Activated CD8-positive, alpha-beta T cell treated with anti-CD3 and anti-CD28 coated beads for 36 hours (primary cell): ENCODE measurements around the gene FMOD. TPM values are rescaled to one million over a fixed set of nuclear protein-coding genes. Genes with fewer than 3 reads are reported as not detected.

ENCODE experiments used
- ATAC-seq: fragments of 200-7000 bp; cut with Tn5 transposase; one replicate; pipeline ENCODE4 v1.10.0; 2021; ENCODE audit warnings: mild to moderate bottlenecking, moderate library complexity
- CTCF ChIA-PET: fragments of 350-600 bp; sonication (Branson Sonifier 250); formaldehyde crosslinking; loops from one replicate; lab custom pipeline; 2021; ENCODE audit warnings: antibody characterized with exemption; lab: Charles Lee
- POLR2A ChIA-PET: fragments of 350-600 bp; sonication (Branson Sonifier 250); formaldehyde crosslinking; loops from one replicate; lab custom pipeline; 2021; ENCODE audit warnings: antibody characterized with exemption; lab: Charles Lee
- DNase-seq: peaks from one replicate; pipeline ENCODE4 v3.0.0-alpha.2; 2020
- H3K27ac Mint-ChIP-seq: one replicate; pipeline ENCODE4 v1.8.0; 2021; ENCODE audit warnings: mild to moderate bottlenecking, mixed read lengths
- H3K27me3 Mint-ChIP-seq: one replicate; pipeline ENCODE4 v1.8.0; 2021; ENCODE audit warnings: mixed read lengths
- H3K36me3 Mint-ChIP-seq: one replicate; pipeline ENCODE4 v1.8.0; 2021; ENCODE audit warnings: low read depth, mixed read lengths
- H3K4me1 Mint-ChIP-seq: one replicate; pipeline ENCODE4 v1.8.0; 2021; ENCODE audit warnings: low read depth, mixed read lengths
- H3K4me3 Mint-ChIP-seq: one replicate; pipeline ENCODE4 v1.8.0; 2021; ENCODE audit warnings: mild to moderate bottlenecking, moderate library complexity, mixed read lengths
- H3K9me3 Mint-ChIP-seq: one replicate; pipeline ENCODE4 v1.8.0; 2021; ENCODE audit warnings: mixed read lengths
- intact Hi-C: fragments of 100-400 bp; cut with micrococcal nuclease; formaldehyde crosslinking; loops from one replicate; pipeline ENCODE4 v1.10.0; 2022
- total RNA-seq, 2 experiments: library from RNA; stranded (reverse); gene quantifications; one replicate each; pipeline ENCODE4 v1.2.3, GENCODE V29; 2021
- TF ChIP-seq, protein P1 (sequence below): fragments of 200-600 bp; IDR thresholded peaks from one replicate; pipeline ENCODE4 v1.8.0; 2022; ENCODE audit warnings: antibody characterized with exemption, mild to moderate bottlenecking

FMOD gene
- total RNA-seq, 2 experiments from 2014 or later, result 1.4 to 2.4 TPM

DNA sequence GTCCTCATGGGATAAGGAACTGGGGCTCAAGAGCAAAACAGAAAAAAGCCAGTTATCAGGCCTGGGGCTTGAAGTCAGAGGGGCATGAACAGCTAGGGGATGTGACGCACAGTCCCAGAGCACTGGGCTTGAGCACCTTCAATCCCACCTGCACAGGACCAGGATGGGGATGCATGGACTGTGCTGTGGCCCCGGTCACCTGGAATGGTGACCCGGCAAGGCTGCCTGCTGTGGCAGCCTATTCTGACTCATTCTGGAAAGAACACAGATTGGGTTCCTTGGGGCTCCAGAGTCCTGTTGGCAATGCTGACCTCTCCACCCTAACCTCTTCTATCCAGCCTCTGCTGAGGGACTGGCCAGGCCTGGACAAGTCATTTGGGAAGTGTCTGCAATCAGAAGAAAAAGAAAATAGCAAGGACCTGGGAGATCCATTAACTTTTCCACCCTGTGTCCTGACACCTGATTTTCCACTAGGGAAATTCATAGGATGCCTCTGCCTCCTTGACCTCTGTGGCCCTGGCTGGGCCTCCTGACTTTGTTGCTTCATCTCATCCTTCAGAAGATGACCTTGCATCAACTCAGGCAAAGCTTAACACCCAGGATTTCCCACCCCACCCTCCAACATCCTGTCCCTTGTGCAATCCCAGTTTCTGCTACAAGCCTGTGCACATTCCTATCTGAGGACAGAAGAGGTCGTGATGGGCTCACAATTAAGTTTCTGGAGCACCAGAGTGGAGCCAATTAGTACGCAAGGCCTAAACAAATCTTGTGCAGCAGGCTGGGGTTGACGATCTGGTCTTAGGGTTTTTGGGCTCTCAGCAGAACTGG is 17.9 kb upstream of the FMOD start:
- Mint-ChIP-seq H3K9me3 (no peaks in the 10 kb centered on the region), H3K27me3 (peaks cover 12% of the 10 kb centered on the region), H3K27ac (no peak overlapping the region), H3K36me3 (no peaks in the 10 kb centered on the region), H3K4me1 (no peaks in the 10 kb centered on the region), H3K4me3 (no peak overlapping the region)
- POLR2A ChIA-PET, result no interaction called here
- CTCF ChIA-PET, result interaction anchor here (0.8 to 1.2 kb wide), 4 partner anchors 60 to 119 kb away, joined by 3 to 4 read pairs (median 4); no protein-coding TSS in a partner anchor
- intact Hi-C loops, result no loop called here
- TF ChIP-seq, protein P1, sequence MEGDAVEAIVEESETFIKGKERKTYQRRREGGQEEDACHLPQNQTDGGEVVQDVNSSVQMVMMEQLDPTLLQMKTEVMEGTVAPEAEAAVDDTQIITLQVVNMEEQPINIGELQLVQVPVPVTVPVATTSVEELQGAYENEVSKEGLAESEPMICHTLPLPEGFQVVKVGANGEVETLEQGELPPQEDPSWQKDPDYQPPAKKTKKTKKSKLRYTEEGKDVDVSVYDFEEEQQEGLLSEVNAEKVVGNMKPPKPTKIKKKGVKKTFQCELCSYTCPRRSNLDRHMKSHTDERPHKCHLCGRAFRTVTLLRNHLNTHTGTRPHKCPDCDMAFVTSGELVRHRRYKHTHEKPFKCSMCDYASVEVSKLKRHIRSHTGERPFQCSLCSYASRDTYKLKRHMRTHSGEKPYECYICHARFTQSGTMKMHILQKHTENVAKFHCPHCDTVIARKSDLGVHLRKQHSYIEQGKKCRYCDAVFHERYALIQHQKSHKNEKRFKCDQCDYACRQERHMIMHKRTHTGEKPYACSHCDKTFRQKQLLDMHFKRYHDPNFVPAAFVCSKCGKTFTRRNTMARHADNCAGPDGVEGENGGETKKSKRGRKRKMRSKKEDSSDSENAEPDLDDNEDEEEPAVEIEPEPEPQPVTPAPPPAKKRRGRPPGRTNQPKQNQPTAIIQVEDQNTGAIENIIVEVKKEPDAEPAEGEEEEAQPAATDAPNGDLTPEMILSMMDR, result no peak
- ATAC-seq, result no peak
- no peak for DNase-seq

DNA sequence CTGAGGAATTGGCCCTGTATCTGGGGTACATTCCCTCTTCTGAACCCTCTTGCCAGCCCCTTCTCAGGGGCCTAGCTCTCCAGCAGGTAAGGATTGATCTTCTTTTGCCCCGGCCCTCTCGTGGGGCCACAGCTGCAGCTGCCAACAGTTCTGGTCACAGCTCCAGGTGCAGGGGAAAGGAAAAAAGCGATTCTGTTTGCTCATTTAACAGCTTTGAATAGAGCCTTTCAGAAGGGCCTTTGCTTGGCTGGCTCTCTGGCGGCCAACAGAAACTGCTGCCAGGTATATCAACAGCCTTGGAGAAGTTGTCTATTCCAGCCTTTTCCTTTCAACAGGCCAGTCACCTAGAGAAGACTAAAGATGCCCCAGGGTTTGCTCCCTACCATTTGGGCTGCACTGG is 16.1 kb upstream of the FMOD start:
- DNase-seq (no peak), ATAC-seq (no peak)
- ChIA-PET POLR2A (no interaction called here), CTCF (no interaction called here)
- Mint-ChIP-seq H3K4me3 (no peak overlapping the region), H3K4me1 (no peaks in the 10 kb centered on the region), H3K36me3 (no peaks in the 10 kb centered on the region), H3K27me3 (peaks cover 16% of the 10 kb centered on the region), H3K27ac (no peak overlapping the region), H3K9me3 (no peaks in the 10 kb centered on the region)
- TF ChIP-seq, protein P1, result no peak
- intact Hi-C loops, result no loop called here

DNA sequence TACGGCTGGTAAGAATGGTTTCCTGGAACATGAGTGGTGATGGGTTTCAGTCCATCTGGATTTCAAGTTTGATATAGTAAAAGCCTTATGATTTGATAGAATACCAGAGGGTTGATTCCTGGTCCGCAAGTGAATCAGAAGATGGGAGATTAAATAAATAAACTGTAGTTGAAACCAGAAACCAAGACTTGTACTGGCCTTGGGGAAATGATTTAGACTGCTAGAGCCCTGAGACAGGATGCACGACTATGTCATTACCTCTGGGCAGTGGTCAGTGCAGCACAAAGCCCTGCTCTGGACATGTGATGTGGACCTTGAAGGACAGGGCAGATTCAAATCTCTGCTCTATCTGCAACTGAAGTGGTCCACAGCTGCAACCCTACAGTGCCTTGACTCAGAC is 15.6 kb upstream of the FMOD start:
- ChIA-PET POLR2A (no interaction called here), CTCF (interaction anchor here (2.0 kb wide), 1 partner anchor 98 kb away, joined by 5 read pairs; no protein-coding TSS in a partner anchor)
- H3K27ac Mint-ChIP-seq, result no peak overlapping the region
- no peaks in the 10 kb centered on the region for H3K36me3 Mint-ChIP-seq
- TF ChIP-seq, protein P1, result no peak
- no peaks in the 10 kb centered on the region for H3K9me3 Mint-ChIP-seq
- no peaks in the 10 kb centered on the region for H3K4me1 Mint-ChIP-seq
- ATAC-seq, result no peak
- DNase-seq, result no peak
- H3K4me3 Mint-ChIP-seq, result no peak overlapping the region
- intact Hi-C loops, result no loop called here
- H3K27me3 Mint-ChIP-seq, result peaks cover 16% of the 10 kb centered on the region

DNA sequence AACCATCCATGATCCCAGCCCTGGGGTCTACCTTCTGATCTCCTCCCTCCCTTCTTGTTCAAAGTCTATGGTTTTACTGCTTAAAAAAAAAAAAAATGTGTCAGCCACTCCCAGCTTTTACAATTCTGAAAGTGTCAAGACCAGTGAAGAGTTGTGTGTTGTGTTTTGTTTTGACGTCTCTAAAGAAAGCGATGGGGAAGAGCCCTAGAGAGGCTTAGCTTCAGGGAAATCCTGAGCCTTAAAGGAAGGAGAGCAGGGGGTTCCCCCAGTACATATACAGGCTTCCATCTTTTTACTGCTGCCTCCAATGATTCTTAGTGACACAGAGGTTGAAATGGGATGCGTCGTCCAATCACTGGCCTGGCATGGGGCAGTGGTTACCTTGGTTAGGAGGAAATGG is 13.9 kb upstream of the FMOD start:
- no peak overlapping the region for H3K27ac Mint-ChIP-seq
- peaks cover 21% of the 10 kb centered on the region for H3K27me3 Mint-ChIP-seq
- H3K4me3 Mint-ChIP-seq, result no peak overlapping the region
- no peak for ATAC-seq
- intact Hi-C loops, result no loop called here
- CTCF ChIA-PET, result interaction anchor here (1.3 to 2.0 kb wide), 2 partner anchors 21 to 97 kb away, joined by 3 to 5 read pairs; no protein-coding TSS in a partner anchor
- DNase-seq, result no peak
- TF ChIP-seq, protein P1, result no peak
- POLR2A ChIA-PET, result no interaction called here
- no peaks in the 10 kb centered on the region for H3K9me3 Mint-ChIP-seq
- no peaks in the 10 kb centered on the region for H3K36me3 Mint-ChIP-seq
- no peaks in the 10 kb centered on the region for H3K4me1 Mint-ChIP-seq
